ENCODE results near the gene PWWP2A. TPM values are rescaled to one million over a fixed set of nuclear protein-coding genes. Genes with fewer than 3 reads are reported as not detected.

Gene PWWP2A
- total RNA-seq, 1 experiment from 2014 or later, result 66.7 TPM

DNA sequence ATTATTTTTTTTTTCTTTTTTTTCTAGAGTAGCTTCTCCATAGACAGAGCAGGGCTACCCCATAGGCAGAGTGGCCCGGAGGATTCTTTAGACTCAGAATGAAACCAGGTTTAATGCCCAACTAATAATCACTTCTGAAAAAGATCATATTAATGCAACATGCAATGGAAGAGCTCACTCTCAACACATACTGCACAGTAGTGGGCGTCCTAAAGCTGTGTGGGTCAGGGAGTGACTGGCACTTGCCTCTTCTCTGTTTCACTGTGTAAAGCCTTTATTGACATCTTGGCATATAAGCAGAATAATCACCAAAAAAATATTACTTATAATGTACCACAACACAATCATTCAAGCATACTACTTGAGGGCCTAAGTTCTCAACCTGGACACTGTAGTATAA is 11.1 kb downstream of the PWWP2A start:
- H3K23ac ChIP-seq (ENCODE audit: insufficient read length, low read depth, low read length), result no peak overlapping the region
- H2BK20ac ChIP-seq (ENCODE audit: low read depth, low read length, poor library complexity, severe bottlenecking), result no peak overlapping the region
- H3K4ac ChIP-seq (ENCODE audit: low read depth, low read length), result no peak overlapping the region
- H3K14ac ChIP-seq (ENCODE audit: insufficient read depth, low read length), result no peak overlapping the region
- Mint-ChIP-seq H3K27me3 (ENCODE audit: low read depth) (no peaks in the 10 kb centered on the region), H3K36me3 (ENCODE audit: insufficient read depth in 1 of 3, low read depth in 3 of 3) (peaks cover 34 to 75% (median 54%) of the 10 kb centered on the region in 3 experiments; a peak in 6 of 7 replicates), H3K4me1 (peaks cover 0 to 7% of the 10 kb centered on the region in 2 experiments; a peak in 3 of 4 replicates), H3K9me3 (no peaks in the 10 kb centered on the region; a peak in 1 of 5 replicates), H3K27ac (no peak overlapping the region), H3K4me3 (no peak overlapping the region)
- H3K79me1 ChIP-seq (ENCODE audit: insufficient read depth, low read depth, low read length, poor library complexity, severe bottlenecking), result peaks cover 13% of the 10 kb centered on the region
- no peak overlapping the region for H4K5ac ChIP-seq (ENCODE audit: insufficient read length, low read depth, low read length)
- H3K27ac ChIP-seq (ENCODE audit: insufficient read length, low read depth, low read length), result no peak overlapping the region
- H3K9ac ChIP-seq (ENCODE audit: extremely low read depth, insufficient read length, low read length), result no peak overlapping the region
- H2BK120ac ChIP-seq (ENCODE audit: low read depth, low read length, poor library complexity, severe bottlenecking), result no peak overlapping the region
- DNase-seq, result no peak
- no peak overlapping the region for H2AFZ ChIP-seq (ENCODE audit: low read length)
- H3T11ph ChIP-seq (ENCODE audit: low read length), result no peak overlapping the region
- H3K23me2 ChIP-seq (ENCODE audit: insufficient read length, low read depth, low read length, poor library complexity, severe bottlenecking), result no peaks in the 10 kb centered on the region
- H2BK12ac ChIP-seq (ENCODE audit: insufficient read length, low read depth, low read length), result no peak overlapping the region
- no peak overlapping the region for H2AK5ac ChIP-seq (ENCODE audit: insufficient read length, low read length)
- peaks cover 15% of the 10 kb centered on the region; the same call in 1 of the 2 replicates for H3K79me2 ChIP-seq (ENCODE audit: insufficient read depth, low read length)
- H4K20me1 ChIP-seq (ENCODE audit: control insufficient read depth, insufficient read depth, insufficient read length), result no peaks in the 10 kb centered on the region
- H3K18ac ChIP-seq (ENCODE audit: insufficient read length, low read depth, low read length), result no peak overlapping the region
- H3K4me1 ChIP-seq (ENCODE audit: insufficient read depth, low read length), result no peaks in the 10 kb centered on the region
- no peak overlapping the region for H2BK15ac ChIP-seq (ENCODE audit: low read depth, low read length)
- H2BK5ac ChIP-seq (ENCODE audit: insufficient read length, low read length), result no peak overlapping the region
- TF ChIP-seq, protein P1, sequence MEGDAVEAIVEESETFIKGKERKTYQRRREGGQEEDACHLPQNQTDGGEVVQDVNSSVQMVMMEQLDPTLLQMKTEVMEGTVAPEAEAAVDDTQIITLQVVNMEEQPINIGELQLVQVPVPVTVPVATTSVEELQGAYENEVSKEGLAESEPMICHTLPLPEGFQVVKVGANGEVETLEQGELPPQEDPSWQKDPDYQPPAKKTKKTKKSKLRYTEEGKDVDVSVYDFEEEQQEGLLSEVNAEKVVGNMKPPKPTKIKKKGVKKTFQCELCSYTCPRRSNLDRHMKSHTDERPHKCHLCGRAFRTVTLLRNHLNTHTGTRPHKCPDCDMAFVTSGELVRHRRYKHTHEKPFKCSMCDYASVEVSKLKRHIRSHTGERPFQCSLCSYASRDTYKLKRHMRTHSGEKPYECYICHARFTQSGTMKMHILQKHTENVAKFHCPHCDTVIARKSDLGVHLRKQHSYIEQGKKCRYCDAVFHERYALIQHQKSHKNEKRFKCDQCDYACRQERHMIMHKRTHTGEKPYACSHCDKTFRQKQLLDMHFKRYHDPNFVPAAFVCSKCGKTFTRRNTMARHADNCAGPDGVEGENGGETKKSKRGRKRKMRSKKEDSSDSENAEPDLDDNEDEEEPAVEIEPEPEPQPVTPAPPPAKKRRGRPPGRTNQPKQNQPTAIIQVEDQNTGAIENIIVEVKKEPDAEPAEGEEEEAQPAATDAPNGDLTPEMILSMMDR (conservative IDR thresholded peaks at IDR 0.05), result no peak
- H4K91ac ChIP-seq (ENCODE audit: insufficient read length, low read depth, low read length), result no peak overlapping the region
- no CpG with 5 or more reads among the region's 2 CpGs for WGBS (ENCODE audit: extremely low coverage, insufficient read length, low lambda C conversion rate)
- H4K8ac ChIP-seq (replicated peaks; ENCODE audit: insufficient read length, low read depth, low read length), result no peak overlapping the region
- no peak overlapping the region for H3K4me2 ChIP-seq (ENCODE audit: insufficient read depth, insufficient read length, low read length)
- no peaks in the 10 kb centered on the region for H3K9me3 ChIP-seq (ENCODE audit: control insufficient read depth, low read depth, low read length)
- H3K27me3 ChIP-seq (ENCODE audit: insufficient read depth, low read length), result no peaks in the 10 kb centered on the region
- no peak overlapping the region for H3K56ac ChIP-seq (ENCODE audit: insufficient read length, low read depth, low read length)
